Memory B cell (primary cell): ENCODE measurements around the gene AURKAIP1.

ENCODE experiments used
- ATAC-seq: fragments of 150-1000 bp; cut with Tn5 transposase; 2 replicates; pipeline ENCODE4 v1.10.0; 2021; ENCODE audit warnings: low read depth, mild to moderate bottlenecking, moderate library complexity
- DNase-seq, 2 donors: peaks; one replicate each; pipeline ENCODE4 v3.0.0; 2022; ENCODE audit warnings: low spot score in 2 of 2
- H3K27ac Mint-ChIP-seq: one replicate; pipeline ENCODE4 v1.8.0; 2022; ENCODE audit warnings: mild to moderate bottlenecking, moderate library complexity, mixed read lengths
- H3K27me3 Mint-ChIP-seq: one replicate; pipeline ENCODE4 v1.8.0; 2022; ENCODE audit warnings: mixed read lengths
- H3K36me3 Mint-ChIP-seq: one replicate; pipeline ENCODE4 v1.8.0; 2022; ENCODE audit warnings: mild to moderate bottlenecking, mixed read lengths
- H3K4me1 Mint-ChIP-seq: one replicate; pipeline ENCODE4 v1.8.0; 2022; ENCODE audit warnings: mixed read lengths
- H3K4me3 Mint-ChIP-seq: one replicate; pipeline ENCODE4 v1.8.0; 2022; ENCODE audit warnings: mild to moderate bottlenecking, moderate library complexity, mixed read lengths
- H3K9me3 Mint-ChIP-seq: one replicate; pipeline ENCODE4 v1.8.0; 2022; ENCODE audit warnings: mixed read lengths

AURKAIP1 gene

DNA sequence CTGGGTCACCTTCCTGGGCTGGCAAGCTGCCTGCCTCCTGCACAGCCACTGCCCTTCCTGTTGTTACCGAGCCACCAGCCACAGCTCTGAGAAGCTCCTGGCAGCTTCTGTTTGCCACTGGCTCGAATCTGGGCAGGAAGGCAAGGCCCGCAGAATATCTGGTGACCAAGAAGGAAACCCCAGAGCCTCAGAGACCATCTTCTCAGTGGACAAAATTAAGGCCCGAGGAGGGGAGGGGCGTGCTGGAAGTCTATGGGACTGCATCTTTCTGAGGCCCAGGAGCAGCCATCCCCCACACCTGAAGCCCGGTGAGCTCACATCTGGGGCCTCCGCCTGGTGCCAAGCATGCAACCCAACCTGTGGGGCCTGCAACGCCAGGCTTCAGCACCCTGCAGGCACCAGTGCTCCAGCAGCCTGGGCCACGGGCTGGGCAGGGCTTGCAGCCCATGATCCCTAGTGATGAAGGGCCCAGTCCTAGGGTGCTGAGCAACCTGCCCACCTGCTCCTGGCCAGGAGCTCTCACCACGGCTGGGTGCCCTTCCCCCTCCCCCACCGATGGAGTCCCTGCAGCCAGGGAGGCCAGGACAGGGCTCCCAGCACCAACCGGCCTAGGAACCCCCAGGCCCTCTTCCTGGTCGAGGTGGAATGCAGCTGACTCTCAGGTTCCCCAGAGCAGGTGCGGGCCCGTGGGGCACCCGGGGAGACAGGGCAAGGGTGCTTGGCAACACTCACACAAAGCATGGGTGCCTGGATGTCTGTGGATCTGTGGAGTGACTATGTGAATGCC, 49.5 kb downstream of the AURKAIP1 start:
- peaks cover 21% of the 10 kb centered on the region for H3K4me1 Mint-ChIP-seq
- peaks cover 2% of the 10 kb centered on the region for H3K36me3 Mint-ChIP-seq
- H3K27ac Mint-ChIP-seq = peak overlapping the region; percentile 45
- peak overlapping the region; percentile 95 for H3K4me3 Mint-ChIP-seq
- DNase-seq (no peak), ATAC-seq (no peak)
- no peaks in the 10 kb centered on the region for H3K27me3 Mint-ChIP-seq
- no peaks in the 10 kb centered on the region for H3K9me3 Mint-ChIP-seq

DNA sequence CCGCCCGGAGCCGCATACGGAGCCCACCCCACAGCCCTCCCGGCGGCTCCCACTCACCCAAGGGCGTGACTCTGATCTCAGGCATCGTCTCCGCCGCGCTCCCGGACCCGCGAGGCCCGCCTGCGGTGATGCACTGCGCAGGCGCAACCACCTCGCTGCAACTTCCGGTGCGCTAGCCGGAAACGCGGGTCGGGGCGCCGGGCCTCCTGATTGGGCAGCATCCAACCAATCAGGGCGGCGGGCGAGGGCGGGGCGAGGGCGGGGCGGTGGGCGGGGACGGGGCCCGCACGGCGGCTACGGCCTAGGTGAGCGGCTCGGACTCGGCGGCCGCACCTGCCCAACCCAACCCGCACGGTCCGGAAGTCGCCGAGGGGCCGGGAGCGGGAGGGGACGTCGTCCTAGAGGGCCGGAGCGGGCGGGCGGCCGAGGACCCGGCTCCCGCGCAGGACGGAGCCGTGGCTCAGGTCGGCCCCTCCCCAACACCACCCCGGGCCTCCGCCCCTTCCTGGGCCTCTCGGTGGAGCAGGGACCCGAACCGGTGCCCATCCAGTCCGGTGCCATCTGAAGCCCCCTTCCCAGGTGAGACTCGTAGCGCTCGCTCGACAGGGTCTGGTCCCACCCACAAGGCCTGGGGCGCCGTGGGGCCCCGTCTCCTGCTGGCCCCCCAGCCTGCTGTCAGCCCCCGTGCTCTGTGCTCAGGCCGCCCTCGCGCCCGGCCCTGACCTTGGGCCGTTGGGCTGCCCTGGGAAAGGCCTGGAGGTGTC, 50.3 kb downstream of the AURKAIP1 start, which contains the start of the genes CPTP and INTS11:
Gene CPTP (plus strand): TSS at position 279 of the 764 bp plus-strand sequence. CDS start 2,109 bp downstream, outside the sequence.
Gene INTS11 (minus strand): TSS at position 137 of the 764 bp plus-strand sequence. CDS start 52 bp downstream, at position 85.
- Mint-ChIP-seq H3K36me3 (peaks cover 2% of the 10 kb centered on the region), H3K27me3 (no peaks in the 10 kb centered on the region), H3K4me1 (peaks cover 15% of the 10 kb centered on the region), H3K4me3 (peak within 1 kb of the TSS; percentile 95), H3K27ac (peak within 1 kb of the TSS; percentile 88), H3K9me3 (no peaks in the 10 kb centered on the region)
- peak; percentile 90 for ATAC-seq
- peak; percentile 90 to 94 for DNase-seq

DNA sequence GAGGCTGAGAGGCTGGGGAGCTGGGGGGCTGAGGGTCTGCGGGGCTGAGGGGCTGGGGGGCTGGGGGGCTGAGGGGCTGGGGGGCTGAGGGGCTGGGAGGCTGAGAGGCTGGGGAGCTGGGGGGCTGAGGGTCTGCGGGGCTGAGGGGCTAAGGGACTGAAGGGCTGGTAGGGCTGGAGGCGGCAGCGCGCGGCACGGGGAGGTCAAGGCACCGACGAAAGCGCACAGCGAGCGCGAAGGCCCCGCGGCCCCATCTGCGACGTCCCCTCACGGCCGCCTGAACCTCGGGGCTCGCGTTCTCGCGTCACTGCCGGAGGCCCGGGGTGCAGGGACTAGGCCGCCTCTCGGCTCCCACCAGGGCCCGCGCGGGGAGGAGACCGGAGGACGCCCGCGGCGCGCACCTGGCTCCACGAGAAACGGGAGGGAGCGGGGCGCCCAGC, 50.9 kb downstream of the AURKAIP1 start:
- Mint-ChIP-seq H3K9me3 (no peaks in the 10 kb centered on the region), H3K27me3 (no peaks in the 10 kb centered on the region), H3K36me3 (peaks cover 4% of the 10 kb centered on the region), H3K4me3 (peak overlapping the region; percentile 95), H3K27ac (peak overlapping the region; percentile 88), H3K4me1 (peaks cover 12% of the 10 kb centered on the region)
- ATAC-seq = peak; percentile 36
- DNase-seq = no peak
